ENCODE measurements around the gene ZNF423. TPM values are rescaled to one million over a fixed set of nuclear protein-coding genes. Genes with fewer than 3 reads are reported as not detected.

ZNF423 gene
- total and polyA plus RNA-seq, 7 donors: 2.3 to 30.7 (median 14.4) TPM

DNA sequence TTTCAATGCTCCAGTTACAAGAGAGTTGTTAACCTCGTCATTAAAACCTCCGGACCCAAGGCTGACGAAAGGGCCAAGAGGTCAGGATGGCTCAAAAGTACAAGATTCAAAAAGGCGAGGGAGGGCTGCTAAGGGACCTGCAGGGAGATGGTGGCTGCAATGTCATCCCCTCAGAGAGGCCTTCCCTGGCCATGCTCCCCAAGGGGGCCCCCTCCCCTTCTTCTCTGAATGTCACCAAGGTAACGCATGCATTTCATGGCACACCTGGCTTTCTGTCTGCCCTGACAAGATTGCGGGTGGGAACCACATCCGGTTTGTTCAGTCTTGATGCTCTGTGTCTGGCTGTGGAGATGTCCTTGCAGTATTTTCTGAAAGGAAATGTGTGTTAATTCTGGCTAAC lies 392.4 kb downstream of the ZNF423 start:
- H3K4me3 ChIP-seq: no peak overlapping the region
- H3K9me3 ChIP-seq: no peaks in the 10 kb centered on the region
- TF ChIP-seq, protein P1, sequence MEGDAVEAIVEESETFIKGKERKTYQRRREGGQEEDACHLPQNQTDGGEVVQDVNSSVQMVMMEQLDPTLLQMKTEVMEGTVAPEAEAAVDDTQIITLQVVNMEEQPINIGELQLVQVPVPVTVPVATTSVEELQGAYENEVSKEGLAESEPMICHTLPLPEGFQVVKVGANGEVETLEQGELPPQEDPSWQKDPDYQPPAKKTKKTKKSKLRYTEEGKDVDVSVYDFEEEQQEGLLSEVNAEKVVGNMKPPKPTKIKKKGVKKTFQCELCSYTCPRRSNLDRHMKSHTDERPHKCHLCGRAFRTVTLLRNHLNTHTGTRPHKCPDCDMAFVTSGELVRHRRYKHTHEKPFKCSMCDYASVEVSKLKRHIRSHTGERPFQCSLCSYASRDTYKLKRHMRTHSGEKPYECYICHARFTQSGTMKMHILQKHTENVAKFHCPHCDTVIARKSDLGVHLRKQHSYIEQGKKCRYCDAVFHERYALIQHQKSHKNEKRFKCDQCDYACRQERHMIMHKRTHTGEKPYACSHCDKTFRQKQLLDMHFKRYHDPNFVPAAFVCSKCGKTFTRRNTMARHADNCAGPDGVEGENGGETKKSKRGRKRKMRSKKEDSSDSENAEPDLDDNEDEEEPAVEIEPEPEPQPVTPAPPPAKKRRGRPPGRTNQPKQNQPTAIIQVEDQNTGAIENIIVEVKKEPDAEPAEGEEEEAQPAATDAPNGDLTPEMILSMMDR (IDR thresholded peaks at IDR 0.05): no peak
- H3K27me3 ChIP-seq (ENCODE audit: insufficient read depth in 3 of 3, low read length in 2 of 3): no peaks in the 10 kb centered on the region
- H3K4me1 ChIP-seq: no peaks in the 10 kb centered on the region
- WGBS, 3 donors: 89 to 95% (median 90%) methylated on average over 7 of the region's 7 CpGs
- intact Hi-C loops (cut with DNase I): no loop called here
- no peaks in the 10 kb centered on the region for H3K36me3 ChIP-seq (ENCODE audit: insufficient read depth in 1 of 2, low read depth in 1 of 2)
- H3K27ac ChIP-seq: no peak overlapping the region
- peak in 1 of 2 donors; percentile 26 for DNase-seq
- no peak for ATAC-seq

DNA sequence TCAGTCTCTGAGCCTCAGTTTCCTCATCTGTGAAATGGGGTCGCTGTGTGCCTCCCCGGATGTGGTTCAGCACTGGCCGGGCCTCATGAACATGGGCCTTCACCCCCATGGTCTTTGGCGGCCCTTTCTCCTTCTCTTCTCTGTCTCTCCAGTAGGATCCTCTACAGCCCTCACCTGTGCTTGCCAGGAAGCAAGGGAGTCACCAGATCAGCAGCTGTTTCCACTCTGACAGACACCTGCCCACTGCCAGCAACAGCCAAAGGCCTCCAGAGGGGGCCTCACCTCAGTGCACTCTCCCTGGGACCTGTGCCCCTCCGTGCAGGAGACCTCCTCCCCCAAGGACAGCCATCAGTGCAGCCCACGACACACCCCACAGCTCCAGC lies 392.9 kb downstream of the ZNF423 start:
- WGBS, 3 donors: 84 to 94% (median 90%) methylated on average over 6 of the region's 6 CpGs
- DNase-seq (no peak), ATAC-seq (no peak)
- H3K27ac ChIP-seq: no peak overlapping the region
- H3K4me1 ChIP-seq: no peaks in the 10 kb centered on the region
- TF ChIP-seq, protein P1 (IDR thresholded peaks at IDR 0.05): no peak
- H3K27me3 ChIP-seq (ENCODE audit: insufficient read depth in 3 of 3, low read length in 2 of 3): no peaks in the 10 kb centered on the region
- intact Hi-C loops (cut with DNase I): no loop called here
- H3K4me3 ChIP-seq: no peak overlapping the region
- H3K36me3 ChIP-seq (ENCODE audit: insufficient read depth in 1 of 2, low read depth in 1 of 2): no peaks in the 10 kb centered on the region
- H3K9me3 ChIP-seq: no peaks in the 10 kb centered on the region

- Histone ChIP-seq H3K4me3 (no peak overlapping the region), H3K36me3 (ENCODE audit: insufficient read depth in 1 of 2, low read depth in 1 of 2) (no peaks in the 10 kb centered on the region), H3K27me3 (ENCODE audit: insufficient read depth in 3 of 3, low read length in 2 of 3) (no peaks in the 10 kb centered on the region), H3K27ac (no peak overlapping the region), H3K9me3 (no peaks in the 10 kb centered on the region), H3K4me1 (no peaks in the 10 kb centered on the region)
- peak in 1 of 2 donors; percentile 34 for DNase-seq
- 91% methylated on average over 8 of the region's 8 CpGs for WGBS, 3 donors
- TF ChIP-seq, protein P1 (IDR thresholded peaks at IDR 0.05): no peak
- ATAC-seq: no peak
- intact Hi-C loops (cut with DNase I): no loop called here
These were observed 393.4 kb downstream of the ZNF423 start for GRCh38 chr16:49462362-49462988.

- Histone ChIP-seq H3K4me1 (no peaks in the 10 kb centered on the region), H3K4me3 (no peak overlapping the region), H3K27ac (no peak overlapping the region), H3K27me3 (ENCODE audit: insufficient read depth in 3 of 3, low read length in 2 of 3) (no peaks in the 10 kb centered on the region), H3K36me3 (ENCODE audit: insufficient read depth in 1 of 2, low read depth in 1 of 2) (no peaks in the 10 kb centered on the region), H3K9me3 (no peaks in the 10 kb centered on the region)
- TF ChIP-seq, protein P1 (IDR thresholded peaks at IDR 0.05): no peak
- WGBS, 3 donors: 92 to 93% (median 92%) methylated on average over 6 to 7 of the region's 7 CpGs
- intact Hi-C loops (cut with DNase I): no loop called here
- DNase-seq (peak in 1 of 2 donors; percentile 26), ATAC-seq (no peak)
These were observed 394.4 kb downstream of the ZNF423 start for GRCh38 chr16:49461517-49461951.

Data from psoas muscle (tissue), 8 donors.